Mesenteric fat pad (tissue), 1 donor: ENCODE results near the gene DENND1C. TPM values are rescaled to one million over a fixed set of nuclear protein-coding genes. Genes with fewer than 3 reads are reported as not detected.

Experiments
- DNase-seq: peaks from one replicate; pipeline ENCODE4 v3.0.0-alpha.2; 2020; ENCODE audit warnings: low spot score
- long read RNA-seq: library from polyadenylated mRNA; unstranded; transcript quantifications from one replicate; pipeline ENCODE4 v2.0.0, GENCODE V29; 2020
- total RNA-seq: library from RNA; stranded (reverse); fragmentation: NEBNext Ultra II Directional; extraction: Animal tissue kit (Norgen Biotek cat#: 25700); gene quantifications from one replicate; pipeline ENCODE4 v1.2.1, GENCODE V29; 2021
- donor health status: DM: yes; HTN: yes; CAD: no.

DENND1C gene, protein sequence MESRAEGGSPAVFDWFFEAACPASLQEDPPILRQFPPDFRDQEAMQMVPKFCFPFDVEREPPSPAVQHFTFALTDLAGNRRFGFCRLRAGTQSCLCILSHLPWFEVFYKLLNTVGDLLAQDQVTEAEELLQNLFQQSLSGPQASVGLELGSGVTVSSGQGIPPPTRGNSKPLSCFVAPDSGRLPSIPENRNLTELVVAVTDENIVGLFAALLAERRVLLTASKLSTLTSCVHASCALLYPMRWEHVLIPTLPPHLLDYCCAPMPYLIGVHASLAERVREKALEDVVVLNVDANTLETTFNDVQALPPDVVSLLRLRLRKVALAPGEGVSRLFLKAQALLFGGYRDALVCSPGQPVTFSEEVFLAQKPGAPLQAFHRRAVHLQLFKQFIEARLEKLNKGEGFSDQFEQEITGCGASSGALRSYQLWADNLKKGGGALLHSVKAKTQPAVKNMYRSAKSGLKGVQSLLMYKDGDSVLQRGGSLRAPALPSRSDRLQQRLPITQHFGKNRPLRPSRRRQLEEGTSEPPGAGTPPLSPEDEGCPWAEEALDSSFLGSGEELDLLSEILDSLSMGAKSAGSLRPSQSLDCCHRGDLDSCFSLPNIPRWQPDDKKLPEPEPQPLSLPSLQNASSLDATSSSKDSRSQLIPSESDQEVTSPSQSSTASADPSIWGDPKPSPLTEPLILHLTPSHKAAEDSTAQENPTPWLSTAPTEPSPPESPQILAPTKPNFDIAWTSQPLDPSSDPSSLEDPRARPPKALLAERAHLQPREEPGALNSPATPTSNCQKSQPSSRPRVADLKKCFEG
- total RNA-seq = 4.5 TPM
- long read RNA-seq, partial matches to known transcripts = 3 of 3 reads
- long read RNA-seq, other reads (novel, unspliced or antisense) = 0 of 3 reads

DNA sequence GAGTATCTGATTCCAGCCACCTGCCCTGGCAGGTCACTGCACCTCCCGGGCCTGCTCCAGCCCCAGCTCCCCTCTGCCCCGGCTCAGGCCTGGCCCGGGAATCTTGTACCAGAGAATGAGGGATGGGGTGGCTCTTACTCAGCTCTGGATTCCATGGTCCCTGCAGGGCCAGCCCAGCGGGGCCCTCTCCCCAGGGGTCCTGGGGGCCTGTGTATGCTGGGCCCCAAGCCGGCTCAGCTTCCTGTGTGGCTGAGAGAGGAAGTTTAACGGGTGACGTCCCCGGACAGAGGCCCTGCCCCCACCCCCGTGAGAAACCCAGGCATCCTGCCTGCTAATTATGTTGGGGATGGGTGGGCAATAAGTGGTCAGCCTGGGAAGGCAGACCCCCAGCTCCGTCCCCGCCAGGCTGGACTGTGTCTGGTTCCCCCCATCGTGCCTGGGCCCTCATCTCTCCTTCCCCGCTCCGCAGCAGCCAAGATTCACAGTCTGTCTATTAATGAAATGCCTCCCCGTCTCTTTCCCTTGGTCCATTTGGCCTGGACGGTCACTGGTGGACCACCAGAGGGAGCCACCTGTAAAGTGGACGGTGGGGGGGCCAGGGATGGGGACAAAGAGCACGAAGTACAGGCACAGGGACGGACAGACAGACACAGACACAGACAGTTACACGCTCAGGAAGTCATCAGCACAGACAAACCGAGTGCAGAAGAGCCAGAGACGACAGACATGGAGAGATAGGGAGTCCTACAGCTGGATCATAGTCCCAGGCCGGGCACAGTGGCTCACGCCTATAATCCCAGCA is at the start of gene DENND1C:
Gene DENND1C, minus strand, starts transcription at position 247 of the 802 bp plus-strand sequence. Its CDS starts 92 bp downstream, at position 155.
- no peak for DNase-seq

DNA sequence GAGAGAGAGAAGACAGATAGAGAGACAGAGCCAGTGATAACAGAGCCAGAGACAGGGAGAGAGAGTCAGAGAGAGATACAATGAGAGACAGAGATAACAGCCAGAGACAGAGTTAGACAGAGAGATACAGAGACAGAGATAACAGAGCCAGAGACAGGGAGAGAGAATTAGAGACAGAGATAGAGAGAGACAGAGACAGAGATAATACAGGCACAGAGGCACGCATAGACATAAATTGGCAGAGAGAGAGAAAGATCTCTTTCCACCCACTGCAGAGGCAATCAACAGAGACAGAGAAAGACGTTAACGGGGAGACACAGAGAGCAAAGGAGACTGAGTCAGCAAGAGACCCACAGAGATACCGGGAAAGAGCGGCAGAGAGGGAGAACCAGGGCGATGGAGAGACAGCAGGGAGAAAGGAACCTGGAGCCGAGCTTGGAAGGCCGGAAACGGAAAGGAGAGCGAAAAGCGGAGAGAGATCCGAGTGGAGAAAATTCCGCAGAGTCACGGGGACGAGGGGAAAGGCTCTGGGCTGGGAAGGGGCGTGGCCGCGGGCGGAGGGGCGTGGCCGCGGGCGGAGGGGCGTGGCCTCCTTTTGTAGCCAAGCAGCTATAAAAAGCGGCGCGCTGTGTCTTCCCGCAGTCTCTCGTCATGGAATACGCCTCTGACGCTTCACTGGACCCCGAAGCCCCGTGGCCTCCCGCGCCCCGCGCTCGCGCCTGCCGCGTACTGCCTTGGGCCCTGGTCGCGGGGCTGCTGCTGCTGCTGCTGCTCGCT is 49.0 kb upstream of the DENND1C start, which contains the start of gene TNFSF9:
Gene TNFSF9, plus strand, starts transcription at position 641 of the 777 bp plus-strand sequence. Its CDS starts 11 bp downstream, at position 652.
- DNase-seq = peak; percentile 96

DNA sequence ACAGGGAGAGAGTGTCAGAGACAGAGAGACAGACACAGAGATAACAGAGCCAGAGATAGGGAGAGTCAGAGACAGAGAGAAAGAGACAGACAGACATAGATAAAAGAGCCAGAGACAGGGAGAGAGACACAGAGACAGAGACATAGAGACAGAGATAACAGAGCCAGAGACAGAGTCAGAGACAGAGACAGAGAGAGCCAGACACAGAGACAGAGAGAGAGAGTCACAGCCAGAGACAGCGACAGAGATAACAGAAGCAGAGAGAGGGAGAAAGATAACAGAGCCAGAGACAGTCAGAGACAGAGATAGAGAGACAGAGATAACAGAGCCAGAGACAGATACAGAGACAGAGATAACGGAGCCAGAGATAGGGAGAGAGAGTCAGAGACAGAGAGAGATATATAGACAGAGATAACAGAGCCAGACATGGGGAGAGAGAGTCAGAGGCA is 48.4 kb upstream of the DENND1C start:
- no peak for DNase-seq

DNA sequence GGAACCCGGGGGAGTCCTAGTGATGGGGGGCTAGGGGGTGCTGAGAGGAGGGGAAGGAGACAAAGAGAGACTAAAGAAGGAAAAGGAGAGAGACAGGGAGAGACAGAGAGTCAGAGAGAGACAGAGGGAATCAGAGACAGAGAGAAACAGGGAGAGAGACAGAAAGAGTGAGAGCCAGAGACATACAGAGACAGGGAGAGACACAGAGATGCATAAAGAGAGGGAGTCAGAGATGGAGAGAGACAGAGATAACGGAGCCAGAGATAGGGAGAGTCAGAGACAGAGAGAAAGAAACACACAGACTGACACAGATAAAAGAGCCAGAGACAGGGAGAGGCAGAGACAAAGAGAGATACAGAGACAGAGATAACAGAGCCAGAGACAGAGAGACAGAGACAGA is 47.8 kb upstream of the DENND1C start:
- no peak for DNase-seq

DNA sequence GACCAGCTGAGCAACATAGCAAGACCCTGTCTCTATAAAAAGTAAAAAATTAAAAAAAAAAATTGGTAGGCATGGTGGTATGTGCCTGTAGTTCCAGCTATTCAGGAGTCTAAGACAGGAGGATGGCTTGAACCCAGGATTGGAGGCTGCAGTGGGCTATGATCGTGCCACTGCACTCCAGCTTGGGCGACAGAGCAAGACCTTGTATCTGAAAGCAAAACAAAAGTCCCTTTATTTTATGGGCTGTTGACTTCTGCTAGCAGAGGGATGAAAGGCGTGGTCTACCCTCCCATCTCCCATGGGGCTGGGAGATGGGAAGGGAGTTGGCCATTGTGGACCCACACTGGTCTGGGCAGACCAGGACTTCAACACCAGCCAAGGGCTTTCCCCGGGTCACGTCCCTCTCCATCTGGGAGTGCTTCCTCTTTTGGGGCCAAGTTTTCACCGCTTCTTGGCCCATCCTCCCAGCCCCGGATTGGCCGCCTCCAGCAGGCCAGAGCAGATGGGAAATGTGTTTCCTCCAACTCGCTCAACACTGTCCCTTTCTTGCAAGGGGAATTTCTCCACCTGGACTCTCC is 47.0 kb upstream of the DENND1C start:
- DNase-seq = no peak

DNA sequence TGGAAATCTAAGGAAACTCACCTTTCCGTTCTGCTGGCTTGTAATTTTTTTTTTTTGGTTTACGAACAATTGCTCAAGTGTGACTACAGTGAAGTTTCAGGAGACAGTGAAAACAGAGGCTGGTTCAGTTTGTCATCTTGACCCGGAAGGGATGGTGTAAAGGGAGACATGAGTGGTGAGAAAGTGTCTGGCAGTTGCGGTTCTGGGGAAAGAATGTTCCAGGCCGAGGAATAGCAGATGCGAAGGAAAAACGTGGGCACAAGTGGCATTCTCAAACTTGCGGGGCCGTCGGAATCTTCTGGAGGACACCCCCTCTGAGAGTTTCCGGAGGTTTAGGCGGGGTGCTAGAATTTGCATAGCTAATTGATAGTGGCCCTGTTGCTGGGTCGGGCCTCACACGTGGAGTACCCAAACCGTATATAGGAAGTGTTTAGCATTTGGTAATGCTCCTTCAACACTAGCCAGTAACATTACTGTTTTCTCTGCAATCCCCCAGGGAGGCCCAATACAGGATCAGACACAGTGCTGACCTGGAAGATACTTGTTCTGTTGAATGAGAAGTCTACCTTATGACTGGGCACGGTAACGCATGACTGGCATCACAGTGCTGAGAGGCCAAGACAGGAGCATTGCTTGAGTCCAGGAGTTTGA is 46.4 kb upstream of the DENND1C start:
- DNase-seq = no peak

DNA sequence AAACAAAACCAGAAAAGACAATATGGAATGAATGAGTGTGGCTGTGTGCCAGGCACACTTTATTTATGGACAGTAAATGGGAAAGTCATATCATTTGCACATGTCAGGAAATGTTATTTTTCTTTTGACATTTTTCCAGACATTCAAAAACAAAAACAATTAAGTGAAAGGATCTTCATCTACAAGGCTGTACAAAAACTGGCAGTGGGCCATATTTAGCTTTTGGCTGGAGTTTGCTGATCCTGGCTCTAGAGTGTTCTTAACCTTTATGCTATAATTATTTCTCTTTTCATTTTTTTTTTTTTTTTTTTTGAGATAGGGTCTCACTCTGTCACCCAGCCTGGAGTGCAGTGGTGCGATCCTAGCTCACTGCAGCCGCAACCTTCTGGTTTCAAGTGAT is 42.7 kb upstream of the DENND1C start:
- DNase-seq = no peak

DNA sequence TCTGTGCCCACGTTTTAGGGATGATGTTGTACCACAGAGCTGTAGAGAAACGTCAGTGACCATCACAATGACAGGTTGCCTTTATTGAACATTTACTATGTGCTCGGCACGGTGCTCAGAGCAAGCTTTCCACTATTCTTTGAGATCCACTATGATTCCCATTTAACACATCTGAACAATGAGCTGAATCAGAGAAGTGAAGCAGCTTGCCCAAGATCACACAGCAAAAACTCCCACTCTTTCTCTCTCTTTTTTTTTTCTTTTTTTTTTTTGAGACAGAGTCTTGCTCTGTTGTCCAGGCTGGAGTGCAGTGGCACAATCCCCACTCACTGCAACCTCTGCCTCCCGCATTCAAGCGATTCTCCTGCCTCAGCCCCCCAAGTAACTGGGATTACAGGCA is 41.1 kb upstream of the DENND1C start:
- no peak for DNase-seq

DNA sequence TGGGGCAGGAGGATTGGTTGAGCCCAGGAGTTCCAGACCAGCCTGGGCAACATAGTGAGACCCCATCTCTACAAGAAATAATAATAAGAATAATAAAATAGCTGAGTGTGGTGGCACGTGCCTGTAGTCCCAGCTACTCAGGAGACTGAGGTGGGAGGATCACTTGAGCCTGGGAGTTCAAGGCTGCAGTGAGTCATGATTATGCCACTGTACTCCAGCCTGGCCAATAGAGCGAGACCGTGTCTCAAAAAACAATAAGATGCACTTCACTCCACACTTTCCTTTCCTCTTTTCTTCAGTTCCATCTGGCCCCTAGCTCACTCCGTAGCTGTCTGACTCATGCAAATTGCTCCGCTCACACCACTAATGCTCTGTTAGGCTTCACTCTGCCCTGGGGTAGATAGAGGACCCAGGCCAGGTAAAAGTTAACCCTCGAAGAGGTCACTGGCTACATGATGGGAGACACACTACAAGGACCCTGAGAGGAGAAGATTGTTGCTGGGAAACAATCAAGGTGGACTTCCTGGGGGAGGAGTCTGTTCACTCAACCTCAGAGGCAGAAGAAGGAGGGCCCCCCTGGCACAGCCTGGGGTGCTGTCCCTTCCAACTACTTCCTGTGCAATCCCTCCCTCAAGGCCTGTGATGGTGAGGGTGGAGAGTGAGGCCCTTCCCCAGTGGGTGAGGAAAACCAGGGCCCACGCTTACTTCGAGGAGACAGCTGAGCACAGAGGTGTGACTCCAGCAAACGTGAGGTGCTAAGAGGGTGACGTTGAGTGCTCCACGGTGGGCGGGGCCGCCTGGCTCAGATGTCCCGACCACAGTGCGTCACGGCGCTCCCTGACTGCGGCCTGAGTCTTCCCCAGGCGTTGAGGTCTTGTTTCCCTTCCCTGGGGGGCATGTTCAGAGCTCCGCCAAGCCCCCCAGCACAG is 40.4 kb upstream of the DENND1C start:
- no peak for DNase-seq

DNA sequence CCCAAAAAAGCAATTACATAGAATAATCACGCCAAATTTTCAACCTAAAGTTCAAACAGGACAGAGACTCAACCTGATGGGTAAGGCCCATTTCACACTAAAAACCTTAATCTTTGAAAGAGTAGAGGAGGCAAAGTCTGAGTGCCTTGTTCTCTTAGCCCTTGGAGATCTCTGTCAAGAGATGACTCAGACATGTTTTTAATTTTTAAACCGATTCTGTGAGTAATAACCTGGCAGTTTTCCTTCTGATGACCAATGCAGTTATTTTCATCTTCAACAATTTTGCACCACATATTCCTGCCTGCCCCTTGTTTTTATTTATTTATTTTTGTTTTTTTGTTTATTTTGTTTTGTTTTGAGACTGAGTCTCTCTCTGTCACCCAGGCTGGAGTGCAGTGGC is 37.7 kb upstream of the DENND1C start:
- DNase-seq = no peak

DNA sequence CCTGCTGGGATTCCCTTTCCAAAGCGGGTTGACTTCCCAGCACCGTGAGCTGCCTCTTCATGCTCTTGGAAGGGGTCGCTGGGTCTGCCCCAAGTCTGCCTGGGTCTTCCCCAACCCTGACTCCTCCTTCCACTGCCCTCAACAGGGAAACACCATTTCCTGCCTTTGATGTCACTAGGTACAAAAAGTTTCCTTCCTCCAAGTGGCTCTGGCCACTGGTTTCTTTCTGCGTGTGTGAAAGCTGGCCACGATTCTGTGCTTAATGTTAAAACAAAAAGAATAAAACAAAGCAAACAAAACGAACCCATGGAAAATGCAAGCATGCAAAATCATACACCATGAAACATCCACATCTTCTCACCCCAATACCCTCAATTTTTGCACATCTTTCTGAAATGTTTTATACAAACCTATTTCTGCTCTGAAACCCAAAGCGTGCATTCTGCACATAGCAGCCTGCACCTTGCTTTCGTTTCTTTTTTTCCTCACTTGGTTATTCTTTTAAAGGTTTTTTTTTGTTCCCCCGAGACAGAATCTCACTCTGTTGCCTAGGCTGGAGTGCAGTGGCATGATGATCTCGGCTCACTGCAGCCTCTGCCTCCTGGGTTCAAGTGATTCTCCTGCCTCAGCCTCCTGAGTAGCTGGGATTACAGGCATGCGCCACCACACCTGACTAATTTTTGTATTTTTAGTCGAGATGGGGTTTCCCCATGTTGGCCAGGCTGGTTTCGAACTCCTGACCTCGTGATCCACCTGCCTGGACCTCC is 36.7 kb upstream of the DENND1C start:
- no peak for DNase-seq

DNA sequence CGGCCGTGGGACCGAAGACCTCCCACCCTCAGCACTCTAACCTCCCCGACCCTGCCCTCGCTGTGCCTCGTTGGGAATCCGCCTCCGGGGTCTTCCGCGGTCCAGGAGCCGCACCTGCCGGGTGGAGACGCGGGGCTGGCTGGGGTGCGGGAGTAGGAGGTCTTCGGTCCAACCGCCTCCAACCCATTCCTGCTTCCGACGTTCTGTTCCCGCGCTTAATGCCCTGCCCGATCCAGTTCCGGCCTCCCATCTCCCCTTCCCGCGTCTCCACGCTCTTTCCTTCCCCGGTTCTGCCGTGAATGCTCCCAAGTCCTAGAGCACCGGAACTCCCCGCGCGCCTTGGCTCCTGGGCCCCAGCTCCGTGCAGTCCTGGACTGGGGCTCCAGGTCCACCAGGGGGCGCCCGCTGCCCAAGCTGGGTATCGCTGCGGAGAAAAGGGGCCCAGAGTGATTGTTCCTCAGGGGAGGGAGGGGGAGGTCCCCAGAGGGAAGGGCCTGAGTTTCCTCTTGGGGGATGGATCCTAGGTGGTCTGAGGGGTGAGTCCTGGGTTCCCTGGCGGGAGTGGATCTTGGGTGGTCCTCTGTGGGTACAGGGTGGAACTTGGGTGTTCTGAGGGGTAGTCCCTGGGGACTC is 35.2 kb upstream of the DENND1C start:
- DNase-seq = peak; percentile 96

DNA sequence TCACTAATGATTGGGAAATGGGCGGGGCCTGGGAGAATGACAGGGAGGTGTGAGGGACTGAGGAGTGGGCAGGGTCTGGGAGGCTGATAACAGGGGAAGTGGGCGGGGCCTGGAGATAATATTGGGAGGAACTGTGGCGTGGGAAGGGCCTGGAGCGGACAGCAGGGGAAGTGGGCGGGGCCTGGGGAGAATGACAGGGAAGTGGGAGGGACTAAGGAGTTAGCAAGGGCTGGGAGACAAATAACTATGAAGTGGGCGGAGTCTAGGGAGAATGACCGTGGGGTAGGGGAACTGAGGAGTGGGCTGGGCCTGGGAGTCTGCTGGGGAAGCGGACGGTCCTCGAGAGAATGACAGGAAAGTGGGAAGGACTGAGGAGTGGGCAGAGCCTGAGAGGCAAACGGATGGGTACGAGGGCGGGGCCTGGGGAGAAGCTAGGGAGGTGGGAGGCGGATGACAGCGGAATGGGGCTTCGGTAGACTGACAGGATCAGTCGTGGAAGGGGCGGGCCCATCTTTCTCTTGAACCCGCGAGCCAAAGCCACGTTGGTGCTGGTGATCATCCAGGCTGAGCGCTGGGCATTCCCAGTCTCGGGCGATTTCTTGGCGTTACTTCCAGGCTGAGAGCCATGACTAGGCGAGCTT is 34.6 kb upstream of the DENND1C start:
- no peak for DNase-seq

DNA sequence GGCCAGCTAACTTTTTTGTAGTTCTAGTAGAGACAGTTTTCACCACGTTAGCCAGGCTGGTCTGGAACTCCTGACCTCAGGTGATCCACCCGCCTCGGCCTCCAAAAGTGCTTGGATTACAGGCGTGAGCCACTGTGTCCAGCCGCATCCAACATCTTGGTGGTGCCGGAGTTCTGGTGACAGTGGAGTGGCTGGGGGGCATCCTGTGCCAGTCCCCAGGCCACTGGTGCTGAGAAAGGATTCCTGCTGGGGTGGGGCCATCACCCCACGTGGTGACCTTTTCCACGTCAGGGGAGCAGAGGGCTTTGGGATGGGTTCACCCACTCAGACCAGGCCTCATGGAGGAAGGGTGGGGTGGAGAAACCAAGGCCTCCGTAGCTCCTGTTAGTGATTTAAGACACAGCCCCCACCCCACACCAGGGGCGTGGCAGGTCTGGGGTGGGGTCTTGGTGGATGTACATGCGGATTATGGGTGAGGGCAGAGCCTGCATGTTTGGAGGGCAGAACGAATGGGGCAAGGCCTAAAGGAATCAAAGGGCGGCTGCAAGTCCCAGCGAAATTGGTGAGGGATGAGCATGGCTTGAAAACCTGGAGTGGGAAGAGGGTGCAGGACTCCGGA is 33.4 kb upstream of the DENND1C start:
- DNase-seq = no peak

DNA sequence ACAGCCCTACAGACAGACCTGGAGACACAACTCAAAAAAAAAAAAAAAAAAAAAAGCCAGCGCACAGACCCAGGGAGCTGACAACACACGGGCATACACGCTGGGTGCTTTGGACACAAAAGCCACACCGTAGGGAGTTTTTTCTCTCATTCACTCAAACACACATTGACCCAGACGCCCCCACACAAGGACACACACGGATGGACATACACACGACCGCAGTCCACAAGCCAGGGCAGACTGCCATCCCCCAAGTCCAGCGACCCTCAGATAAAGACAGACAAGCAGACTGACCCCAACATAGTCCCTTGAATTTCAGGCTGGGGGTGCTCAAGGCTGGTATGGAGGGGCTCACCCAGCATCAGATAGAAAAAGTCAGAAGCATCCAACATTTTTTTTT is 32.5 kb upstream of the DENND1C start:
- no peak for DNase-seq

DNA sequence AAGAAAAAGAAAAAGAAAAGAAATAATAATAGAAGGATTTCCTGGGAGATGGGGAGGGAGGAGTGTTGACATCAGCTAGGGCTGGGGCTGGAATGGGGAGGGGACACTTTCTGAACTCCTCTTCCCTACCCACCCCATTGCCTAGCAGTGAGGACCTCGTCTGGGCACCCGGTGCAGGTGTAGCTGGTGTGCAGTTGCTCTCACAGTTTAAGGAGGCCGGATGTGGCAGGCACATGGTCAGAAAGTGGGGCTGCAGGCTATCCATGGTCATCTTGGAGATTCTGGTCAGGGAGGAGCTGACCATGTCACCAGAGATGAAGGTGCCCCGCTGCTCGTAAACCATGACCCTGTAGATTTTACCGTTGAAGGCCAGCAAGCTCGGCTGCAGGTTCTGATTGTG is 29.0 kb upstream of the DENND1C start:
- DNase-seq = no peak
